GM19438 (cell line): ENCODE results near the gene ASTE1.
"Not testable (repeated sequence)": the region's sequence is repeated elsewhere in the genome, so short reads cannot be mapped to it uniquely, and the experiment has no call there.

Experiments used
- ATAC-seq: cut with Tn5 transposase; IDR thresholded peaks from one replicate; pipeline ENCODE4 v1.9.1; 2021; ENCODE audit warnings: low read depth; ENCODE audit not compliant: unreplicated experiment

ASTE1 gene

DNA sequence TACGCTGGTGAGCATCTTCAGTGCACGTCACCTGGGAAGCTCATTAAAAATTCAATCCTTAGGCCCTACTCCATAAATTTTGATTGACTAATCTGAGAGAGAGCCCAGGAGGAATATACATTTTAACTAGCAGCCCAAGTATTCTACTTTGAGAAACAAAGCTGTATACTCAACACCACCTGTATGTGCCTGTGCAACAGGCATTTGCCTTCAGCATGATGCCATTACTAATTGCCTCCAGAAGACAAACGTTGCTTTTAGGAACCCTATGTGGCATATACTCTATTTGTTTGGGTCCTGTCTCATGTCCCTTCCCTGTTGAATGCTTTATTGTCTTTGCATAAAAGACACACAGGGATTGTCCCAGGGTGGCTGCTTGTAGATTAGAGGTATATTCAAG, 7.7 kb downstream of the ASTE1 start:
- no peak for ATAC-seq

DNA sequence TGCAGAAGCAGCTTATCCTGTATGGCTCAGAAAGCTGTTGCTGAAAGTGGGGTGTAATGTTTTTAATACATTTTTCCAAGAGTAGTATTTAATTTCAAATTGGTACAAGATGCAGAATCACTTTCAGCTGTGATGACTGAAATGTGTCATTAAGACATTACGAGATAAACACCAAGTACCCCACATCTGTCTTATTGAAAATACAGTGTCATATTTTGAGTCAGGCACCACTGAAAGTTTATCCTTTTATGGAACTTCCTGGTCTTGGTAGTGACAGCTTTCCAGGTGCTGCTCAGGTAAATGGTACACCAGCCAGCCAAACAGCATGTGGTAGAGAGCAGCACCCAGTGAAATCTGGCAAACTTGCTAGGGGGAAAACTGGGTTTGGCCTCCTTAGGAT, 16.9 kb downstream of the ASTE1 start:
- ATAC-seq, result no peak

DNA sequence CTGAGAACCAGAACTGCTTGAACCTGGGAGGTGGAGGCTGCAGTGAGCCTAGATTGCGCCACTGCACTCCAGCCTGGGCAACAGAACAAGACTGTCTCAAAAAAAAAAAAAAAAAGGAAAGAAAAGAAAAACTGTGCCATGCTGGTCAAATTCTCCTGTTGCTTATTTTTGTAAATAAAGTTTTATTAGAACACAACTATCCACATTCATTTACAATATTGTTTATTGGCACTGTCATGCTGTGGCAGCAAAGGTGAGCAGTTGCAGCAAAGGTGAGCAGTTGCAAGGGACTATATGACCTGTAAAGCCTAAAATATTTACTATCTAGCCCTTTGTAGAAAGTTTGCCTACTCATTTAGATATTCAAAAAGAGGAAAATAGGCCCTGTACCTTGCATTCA, 18.3 kb downstream of the ASTE1 start:
- ATAC-seq, result no peak

DNA sequence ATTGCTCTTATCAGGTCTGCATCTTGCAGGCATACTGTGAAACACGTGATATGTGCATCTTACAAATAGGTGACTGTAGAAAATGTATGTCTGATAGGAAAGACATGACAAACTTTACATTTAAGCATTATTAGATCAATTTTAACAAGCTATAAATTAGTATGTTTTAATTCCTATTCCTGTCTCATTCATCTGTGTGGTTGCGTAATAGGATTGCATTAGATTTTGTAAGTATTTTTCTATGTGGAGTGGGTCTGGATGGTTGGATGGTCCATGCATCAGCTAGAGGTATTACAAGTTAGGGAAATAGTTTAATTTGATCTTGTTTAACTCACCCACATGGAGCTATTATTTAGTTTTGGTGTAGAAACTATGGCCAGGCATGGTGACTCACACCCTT, 18.8 kb downstream of the ASTE1 start:
- no peak for ATAC-seq

DNA sequence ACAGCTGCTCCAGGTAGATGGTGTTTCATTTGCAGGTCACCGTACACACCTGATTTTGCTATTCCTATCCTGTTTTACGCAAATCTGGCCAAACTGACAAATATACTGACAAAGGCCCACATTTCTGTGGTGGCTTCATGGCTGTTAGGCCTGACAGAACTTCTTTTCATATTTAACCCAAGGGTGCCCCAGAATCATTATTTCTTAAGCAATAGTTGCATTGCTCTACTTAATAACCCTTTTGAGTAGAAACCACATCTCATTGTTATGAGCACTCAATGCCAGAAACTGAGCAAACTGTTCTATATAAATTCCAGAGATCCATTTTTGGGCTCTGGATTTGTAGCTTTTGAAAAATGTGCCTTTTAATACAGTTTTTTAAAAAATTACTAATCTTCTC, 19.4 kb downstream of the ASTE1 start:
- ATAC-seq, result no peak

DNA sequence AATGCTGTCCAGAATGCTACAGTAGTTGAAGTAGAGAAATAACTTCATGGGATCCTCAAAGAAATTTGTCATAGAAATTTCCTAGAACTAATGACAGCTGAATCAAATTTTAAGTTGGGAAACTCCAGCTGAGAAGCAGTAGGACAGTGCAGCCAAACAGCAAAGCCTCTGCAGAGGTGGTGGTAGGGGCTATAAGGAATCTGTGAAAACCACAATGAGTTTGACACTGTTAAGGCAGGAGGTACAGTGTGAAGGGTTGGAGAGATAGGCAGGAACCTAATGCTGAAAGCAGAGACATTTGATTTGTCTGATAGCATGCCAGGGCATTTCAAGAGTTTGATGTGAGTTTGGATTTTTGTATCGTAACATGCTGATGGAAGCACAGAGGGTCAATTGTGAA, 22.0 kb downstream of the ASTE1 start:
- ATAC-seq, result no peak

DNA sequence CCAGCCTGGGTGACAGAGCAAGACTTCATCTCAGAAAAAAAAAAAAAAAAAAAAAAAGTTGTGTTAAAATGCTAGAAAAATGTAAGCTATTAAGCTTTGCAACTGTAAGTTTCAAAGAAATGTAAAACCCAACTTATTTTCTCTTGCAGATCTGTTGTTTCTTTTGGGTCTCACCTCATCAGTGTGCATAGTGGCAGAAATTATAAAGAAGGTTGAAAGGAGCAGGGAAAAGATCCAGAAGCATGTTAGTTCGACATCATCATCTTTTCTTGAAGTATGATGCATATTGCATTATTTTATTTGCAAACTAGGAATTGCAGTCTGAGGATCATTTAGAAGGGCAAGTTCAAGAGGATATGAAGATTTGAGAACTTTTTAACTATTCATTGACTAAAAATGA, 25.6 kb downstream of the ASTE1 start:
- no peak for ATAC-seq

DNA sequence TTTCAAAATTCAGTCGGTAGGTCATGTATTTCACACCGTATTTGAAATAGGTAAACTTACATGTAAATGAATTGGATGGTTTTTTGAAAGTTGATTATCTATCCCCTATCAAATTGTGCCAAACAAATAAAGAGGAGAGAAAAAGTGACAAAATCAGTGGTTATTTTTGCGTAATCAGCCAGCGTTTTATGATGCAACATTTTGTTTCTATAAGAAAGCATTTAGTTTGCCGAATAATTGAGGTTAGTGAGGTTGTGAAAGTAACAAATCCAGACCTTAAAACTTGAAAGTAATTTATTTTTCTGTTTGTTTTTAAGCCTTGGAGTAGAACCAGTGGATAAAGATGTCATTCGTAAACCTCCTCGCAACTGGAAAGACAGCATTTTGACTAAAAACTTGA, 29.3 kb downstream of the ASTE1 start:
- no peak for ATAC-seq

DNA sequence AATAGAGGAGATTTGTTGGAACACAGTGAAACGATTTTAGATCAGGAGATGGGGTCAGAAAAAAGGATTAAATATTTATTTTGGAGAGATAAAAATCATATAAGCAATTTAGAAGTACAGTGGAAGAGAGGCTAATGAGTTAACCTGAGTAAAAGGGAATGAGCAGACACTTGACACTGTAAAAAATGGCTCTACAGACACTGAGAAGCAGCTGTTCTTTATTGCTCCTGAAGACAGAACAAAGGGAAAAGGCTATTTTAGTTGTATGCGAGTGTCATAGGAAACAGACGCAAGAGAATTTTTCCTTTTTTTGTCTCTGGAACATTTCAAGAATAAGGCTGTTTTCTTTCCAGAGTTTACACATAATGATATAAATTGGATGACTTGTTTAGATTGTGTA, 34.3 kb downstream of the ASTE1 start:
- no peak for ATAC-seq

DNA sequence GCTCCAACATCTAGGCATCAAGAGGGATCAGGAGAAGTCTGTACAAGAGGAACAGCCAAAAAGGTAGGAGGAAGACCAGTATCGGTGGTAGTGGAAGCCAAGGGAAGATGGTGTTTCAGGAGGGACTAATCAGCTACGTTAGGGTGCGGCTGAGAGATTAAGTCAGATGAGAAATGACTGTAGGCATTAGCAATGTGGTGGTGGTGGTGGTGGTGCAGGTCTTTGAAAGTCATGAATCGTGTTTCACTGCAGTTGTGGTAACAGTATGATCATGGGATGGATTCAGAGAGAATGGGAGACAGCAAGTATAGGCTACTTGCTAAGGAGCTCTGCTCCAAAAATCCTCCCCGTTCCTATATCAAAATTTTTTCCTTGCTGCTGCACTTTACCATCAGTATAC, 35.5 kb downstream of the ASTE1 start:
- no peak for ATAC-seq

DNA sequence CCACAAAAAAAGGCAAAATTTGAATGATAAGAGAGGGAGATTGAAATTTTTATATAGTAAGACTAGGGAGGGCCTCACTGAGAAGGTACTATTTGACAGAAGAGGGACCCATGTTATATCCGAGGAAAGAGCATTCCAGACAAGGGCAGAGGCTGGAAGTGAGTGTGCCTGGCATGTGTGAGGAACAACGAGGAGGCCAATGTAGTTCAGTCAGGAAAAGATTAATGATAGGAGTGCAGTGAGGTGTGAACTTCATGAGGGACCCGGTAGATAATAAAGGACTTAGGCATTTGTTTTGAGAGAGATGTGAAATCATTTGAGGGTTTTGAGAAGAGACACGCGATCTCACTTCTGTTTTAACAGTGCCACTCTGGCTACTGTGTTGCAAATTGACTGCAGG, 36.3 kb downstream of the ASTE1 start:
- no peak for ATAC-seq

DNA sequence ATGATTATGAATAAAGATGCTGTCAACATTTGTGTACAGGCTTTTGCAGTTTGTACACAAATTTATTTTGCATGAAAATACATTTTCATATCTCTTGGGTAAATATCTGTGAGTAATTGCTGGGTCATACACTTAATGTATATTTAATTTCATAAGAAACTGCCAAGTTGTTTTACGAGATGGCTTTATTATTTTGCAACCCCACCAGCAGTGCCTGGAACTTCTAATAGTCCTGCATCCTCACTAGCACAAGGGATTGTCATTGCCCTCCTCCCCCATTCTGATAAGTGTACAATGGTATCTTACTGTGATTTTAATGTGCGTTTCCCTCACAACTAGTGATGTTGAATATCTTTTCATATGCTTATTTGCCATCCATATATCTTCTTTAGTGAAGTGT, 45.2 kb downstream of the ASTE1 start:
- no peak for ATAC-seq

DNA sequence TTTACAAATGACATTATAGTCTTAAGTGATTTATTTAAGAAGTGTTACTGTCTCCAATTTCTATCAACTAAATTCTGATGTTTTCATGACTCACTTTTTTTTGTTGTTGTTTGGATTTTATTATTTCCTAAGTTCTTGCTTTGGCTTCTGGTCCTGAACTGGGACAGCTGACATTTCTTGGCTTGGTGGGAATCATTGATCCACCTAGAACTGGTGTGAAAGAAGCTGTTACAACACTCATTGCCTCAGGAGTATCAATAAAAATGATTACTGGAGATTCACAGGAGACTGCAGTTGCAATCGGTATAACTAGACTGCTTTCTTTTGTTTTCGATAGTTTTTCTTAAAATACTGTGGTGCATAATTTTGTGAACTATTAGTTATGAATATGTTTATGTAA, 47.5 kb downstream of the ASTE1 start:
- no peak for ATAC-seq

DNA sequence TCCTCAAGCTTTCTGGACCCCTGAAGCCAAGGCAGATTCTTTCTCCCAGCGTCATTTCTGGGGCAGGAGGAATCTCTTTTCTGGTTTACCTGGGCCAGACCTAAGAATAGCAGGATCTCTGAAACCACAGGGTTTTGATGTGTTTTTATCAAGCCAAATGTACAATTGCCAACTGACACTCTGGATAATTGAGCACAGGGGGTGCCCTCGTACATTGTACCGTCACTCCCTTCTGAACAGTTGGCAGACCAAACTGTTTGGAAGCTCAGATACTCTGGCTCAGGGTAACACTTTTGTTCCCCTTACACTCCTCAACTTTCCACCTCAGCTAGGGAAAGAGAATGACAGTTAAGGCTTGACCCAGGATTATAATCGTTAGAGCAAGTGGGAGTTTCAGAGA, 49.9 kb downstream of the ASTE1 start:
- ATAC-seq, result no peak

DNA sequence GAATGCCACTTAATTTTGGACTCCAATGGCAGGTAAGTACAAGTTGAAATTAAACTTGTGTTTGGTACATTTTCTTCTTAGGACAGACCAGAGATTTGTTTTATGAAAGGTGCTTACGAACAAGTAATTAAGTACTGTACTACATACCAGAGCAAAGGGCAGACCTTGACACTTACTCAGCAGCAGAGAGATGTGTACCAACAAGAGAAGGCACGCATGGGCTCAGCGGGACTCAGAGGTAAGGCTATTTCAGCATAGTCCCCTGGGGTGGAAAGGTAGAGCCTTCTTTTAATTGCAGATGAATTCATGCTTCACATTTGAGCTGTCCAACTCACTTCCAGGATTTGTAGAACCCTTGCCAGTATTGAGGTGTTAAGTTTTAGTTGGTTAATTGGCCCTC, 51.4 kb downstream of the ASTE1 start:
- ATAC-seq, result no peak

DNA sequence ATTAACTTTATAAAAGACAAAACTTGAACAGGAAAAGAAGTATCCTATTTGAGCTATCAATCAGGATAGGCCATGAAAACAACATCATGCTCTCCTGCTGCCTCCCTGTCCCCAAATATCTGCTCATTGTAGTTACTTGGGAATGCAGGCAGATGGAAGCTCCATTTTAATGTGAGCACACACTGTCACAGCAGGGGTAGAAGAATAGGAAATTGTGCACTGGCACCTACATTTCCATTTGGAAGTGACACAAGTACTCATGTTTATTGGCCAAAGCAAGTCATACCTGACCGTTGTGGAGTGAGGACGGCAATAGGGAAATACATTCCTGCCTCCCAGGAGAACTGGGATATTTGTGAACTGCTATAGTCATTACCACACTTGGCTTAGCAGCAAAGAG, 52.4 kb downstream of the ASTE1 start:
- ATAC-seq, result no peak

DNA sequence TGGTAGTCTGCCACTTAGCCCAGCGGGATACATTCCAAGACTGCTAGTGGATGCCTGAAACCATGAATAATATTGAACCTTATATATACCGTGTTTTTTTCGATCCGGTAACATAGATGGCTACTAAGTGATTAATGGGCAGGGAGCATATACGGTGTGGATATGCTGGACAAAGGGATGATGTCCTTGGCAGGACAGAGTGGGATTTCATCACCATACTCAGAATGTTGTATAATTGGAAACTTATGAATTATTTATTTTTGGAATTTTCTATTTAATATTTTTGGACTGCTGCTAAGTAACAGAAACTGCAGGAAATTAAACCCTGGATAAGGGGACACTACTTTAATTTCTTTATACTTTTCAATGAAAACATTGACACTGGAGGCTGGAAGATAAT, 53.2 kb downstream of the ASTE1 start:
- ATAC-seq, result no peak

DNA sequence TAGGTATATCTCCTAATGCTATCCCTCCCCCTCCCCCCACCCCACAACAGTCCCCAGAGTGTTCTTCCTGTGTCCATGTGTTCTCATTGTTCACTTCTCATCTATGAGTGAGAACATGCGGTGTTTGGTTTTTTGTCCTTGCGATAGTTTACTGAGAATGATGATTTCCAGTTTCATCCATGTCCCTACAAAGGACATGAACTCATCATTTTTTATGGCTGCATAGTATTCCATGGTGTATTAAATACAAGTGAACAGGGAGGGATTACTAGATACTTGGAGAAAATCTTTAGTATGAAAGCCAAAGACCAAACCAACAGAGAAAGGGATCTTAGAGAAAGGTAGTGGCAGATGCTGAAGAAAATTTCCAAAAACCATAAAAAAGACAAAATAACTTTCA, 54.0 kb downstream of the ASTE1 start:
- ATAC-seq, result not testable (repeated sequence)

DNA sequence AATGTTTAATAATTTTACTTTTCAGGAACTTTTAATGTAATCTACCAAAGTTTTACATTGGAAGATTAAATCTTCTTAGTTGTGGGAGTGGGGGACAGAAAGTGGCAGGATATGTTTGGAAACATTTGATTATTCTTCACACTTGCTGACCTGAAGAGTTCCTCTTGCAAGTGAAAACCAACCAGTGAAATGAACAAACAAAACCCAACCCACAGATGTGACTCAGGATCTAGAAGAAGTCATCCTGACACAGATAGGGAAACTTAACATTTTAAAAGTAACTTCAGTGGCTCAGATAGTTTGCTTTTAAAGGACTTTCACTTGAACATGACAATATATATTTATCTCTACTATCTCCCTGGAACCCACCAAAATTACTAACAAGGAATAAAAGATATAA, 55.4 kb downstream of the ASTE1 start:
- ATAC-seq, result no peak

DNA sequence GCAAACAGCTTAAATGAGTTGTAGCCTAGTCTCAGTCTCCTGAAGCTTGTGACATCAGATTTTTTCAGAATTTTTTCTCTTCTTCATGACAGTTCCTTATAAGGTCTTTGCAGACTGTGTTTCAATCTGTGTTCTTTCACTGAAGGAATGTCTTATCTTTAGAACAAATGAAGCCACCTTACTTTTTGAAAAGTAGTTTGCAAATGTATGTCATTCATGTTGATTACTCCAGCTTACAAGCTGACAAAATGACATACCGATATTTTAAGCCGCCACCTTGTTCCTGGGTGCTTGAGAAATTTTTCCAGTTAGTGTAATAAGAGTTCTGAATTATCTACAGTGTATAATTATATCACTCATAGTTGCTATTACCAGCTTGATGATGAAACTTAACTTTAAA, 57.0 kb downstream of the ASTE1 start:
- ATAC-seq, result no peak

DNA sequence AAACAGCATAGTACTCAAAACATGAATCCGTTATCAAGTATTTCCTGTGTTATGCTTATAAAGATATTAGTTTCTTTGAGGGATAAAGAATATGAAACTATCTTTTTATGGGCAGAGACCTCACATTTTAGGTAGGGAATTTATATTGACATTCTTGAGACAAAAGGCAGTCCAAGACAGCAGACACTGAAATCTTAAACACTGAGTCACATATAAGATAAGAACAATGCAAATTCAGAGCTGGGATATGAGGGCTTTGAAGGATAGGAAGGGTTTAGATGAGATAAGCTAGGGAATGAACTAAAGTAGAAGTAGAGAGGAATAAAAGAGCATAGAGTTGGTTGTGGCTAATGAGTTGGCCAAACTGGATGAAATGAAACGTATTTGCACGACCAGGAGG, 58.4 kb downstream of the ASTE1 start:
- ATAC-seq, result no peak

DNA sequence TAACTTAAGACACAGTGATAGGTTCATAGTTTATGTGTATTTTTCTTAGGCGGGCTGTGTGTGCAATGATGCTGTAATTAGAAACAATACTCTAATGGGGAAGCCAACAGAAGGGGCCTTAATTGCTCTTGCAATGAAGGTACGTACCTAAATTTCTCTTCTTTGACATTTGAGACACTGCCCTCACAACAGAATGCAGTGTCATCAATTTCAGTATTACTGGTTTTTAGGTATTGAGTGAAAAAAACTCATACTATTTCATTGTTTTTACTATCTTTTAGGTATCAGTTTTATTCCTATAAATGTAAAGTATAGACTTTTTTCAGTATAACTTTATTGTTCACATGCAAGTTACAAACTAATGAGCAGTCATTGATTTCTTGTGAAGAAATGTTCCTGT, 59.3 kb downstream of the ASTE1 start:
- no peak for ATAC-seq

DNA sequence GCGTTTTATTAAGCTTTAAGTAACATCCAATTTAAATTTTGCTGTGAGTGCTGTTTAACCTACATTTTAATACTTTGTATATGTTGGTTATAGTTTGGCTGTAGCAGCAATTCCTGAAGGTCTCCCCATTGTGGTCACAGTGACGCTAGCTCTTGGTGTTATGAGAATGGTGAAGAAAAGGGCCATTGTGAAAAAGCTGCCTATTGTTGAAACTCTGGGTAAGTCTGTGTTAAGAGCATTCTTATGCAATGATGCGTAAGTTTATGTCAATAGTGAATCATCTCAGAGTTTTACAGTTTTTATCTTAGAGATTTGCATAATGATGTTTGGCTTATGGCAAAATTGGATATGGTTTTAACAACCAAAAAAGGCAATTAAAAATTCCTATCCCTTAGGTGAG, 62.7 kb downstream of the ASTE1 start:
- ATAC-seq, result no peak
